ENCODE measurements around the gene IGSF6. TPM values are rescaled to one million over a fixed set of nuclear protein-coding genes. Genes with fewer than 3 reads are reported as not detected.
"Not testable (repeated sequence)": the region's sequence is repeated elsewhere in the genome, so short reads cannot be mapped to it uniquely, and the experiment has no call there.

IGSF6 gene
- total and polyA plus RNA-seq, 9 of the 15 experiments (the other 6 are each of a cell fraction or from before 2014, with no cell fraction given) = 0.07 TPM; not detected in 8

DNA sequence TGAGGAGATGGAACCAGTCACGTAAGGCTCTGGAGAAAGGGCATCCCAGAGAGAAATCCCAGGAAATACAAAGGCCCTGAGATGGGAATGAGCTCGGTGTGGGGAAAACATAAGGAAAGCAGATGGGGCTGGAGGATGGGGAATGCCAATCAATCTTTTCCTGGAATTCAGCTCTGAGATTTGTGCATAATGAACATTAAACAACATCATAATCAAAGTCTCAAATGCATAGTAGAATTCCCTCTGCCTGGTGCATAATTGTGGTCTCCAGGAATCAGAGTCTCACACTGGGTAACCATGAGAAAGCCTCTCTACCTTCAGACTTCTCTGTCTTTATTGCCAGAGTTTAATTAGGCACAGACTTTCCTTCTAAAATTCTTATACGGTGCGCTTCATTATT is 42.2 kb upstream of the IGSF6 start (continued):
- TF ChIP-seq RBM15 (IDR thresholded peaks at IDR 0.05; ENCODE audit: insufficient read depth, low read length) (no peak), SP2 (IDR thresholded peaks at IDR 0.05; ENCODE audit: extremely low read depth, low read depth, low read length, poor library complexity, severe bottlenecking) (no peak)

DNA sequence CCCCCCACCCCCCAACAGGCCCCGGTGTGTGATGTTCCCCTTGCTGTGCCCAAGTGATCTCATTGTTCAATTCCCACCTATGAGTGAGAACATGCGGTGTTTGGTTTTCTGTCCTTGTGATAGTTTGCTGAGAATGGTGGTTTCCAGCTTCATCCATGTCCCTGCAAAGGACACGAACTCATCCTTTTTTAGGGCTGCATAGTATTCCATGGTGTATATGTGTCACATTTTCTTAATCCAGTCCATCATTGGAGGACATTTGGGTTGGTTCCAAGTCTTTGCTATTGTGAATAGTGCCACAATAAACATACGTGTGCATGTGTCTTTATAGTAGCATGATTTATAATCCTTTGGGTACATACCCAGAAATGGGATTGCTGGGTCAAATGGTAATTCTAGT is 38.6 kb upstream of the IGSF6 start:
- not testable (repeated sequence) for H3K9me1 ChIP-seq (ENCODE audit: control insufficient read depth, insufficient read depth, low read length)

DNA sequence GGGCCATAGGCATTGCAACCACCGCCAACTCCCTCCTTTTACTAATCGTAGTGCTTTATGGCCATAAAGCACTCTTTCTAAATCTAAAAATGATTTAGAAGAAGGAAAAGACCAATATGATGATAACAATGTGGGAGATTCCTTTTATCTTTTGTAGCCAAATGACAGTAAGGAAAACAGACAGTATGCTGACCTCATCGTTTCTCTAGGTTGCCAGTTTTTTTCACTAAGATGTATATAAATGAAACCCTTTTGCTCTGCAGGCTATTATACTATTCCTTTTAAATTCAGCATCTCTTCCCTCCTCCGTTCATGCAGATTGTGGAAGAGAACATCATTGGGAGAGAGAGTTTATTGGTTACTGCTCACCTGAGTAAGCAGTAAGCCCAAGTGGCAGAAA is 36.7 kb upstream of the IGSF6 start:
- Histone ChIP-seq H3K27me3 (ENCODE audit: control insufficient read depth in 2 of 2, insufficient read depth in 2 of 2, low read length in 2 of 2) (no peaks in the 10 kb centered on the region; a peak in 1 of 5 replicates), H3K27ac (ENCODE audit: extremely low read depth, low read depth, low read length) (no peak overlapping the region), H3K4me2 (ENCODE audit: insufficient read depth, low read length) (no peak overlapping the region), H2AFZ (ENCODE audit: low read depth, low read length) (no peak overlapping the region), H3K36me3 (ENCODE audit: control insufficient read depth, insufficient read depth, low read length) (no peaks in the 10 kb centered on the region), H4K20me1 (replicated peaks; ENCODE audit: control insufficient read depth, insufficient read depth, low read length) (no peaks in the 10 kb centered on the region; the same call in 1 of the 2 replicates), H3K4me3 (no peak overlapping the region), H3K9me1 (ENCODE audit: control insufficient read depth, insufficient read depth, low read length) (no peaks in the 10 kb centered on the region), H3K9me3 (replicated peaks; ENCODE audit: control insufficient read depth, insufficient read depth, low read depth, low read length) (no peaks in the 10 kb centered on the region), H3K9ac (ENCODE audit: insufficient read depth in 1 of 2, low read depth in 2 of 2, low read length in 2 of 2) (no peak overlapping the region), H3K79me2 (ENCODE audit: control insufficient read depth, insufficient read depth, low read length) (no peaks in the 10 kb centered on the region), H3K4me1 (replicated peaks in 1 of 2; ENCODE audit: control insufficient read depth in 2 of 2, insufficient read depth in 2 of 2, low read length in 2 of 2) (no peaks in the 10 kb centered on the region)
- WGBS (ENCODE audit: insufficient coverage, low coverage, missing lambda C conversion rate) = 2% methylated on average over 4 of the region's 4 CpGs
- ATAC-seq (no peak), DNase-seq (ENCODE audit: extremely low read depth in 1 of 4, low spot score in 3 of 4) (no peak), FAIRE-seq (no peak)
- CTCF ChIA-PET (ENCODE audit: low intra/inter-chr PET ratio) = no interaction called here
- no TSS peak for BruUV-seq (replicated peaks)
- in situ Hi-C loops (cut with MboI) = no loop called here
- intact Hi-C loops (cut with micrococcal nuclease) = no loop called here
- POLR2A ChIA-PET = interaction anchor here (0.7 kb wide), 1 partner anchor 10 kb away, joined by 3 read pairs; no protein-coding TSS in a partner anchor
- TF ChIP-seq KDM1A (IDR thresholded peaks at IDR 0.05) (no peak), MAFG (tag; conservative IDR thresholded peaks at IDR 0.05) (peak; percentile 45; the same call in 1 of the 2 replicates), HMG20A (CRISPR knock-in tag; conservative IDR thresholded peaks at IDR 0.05) (no peak), ETV6 (IDR thresholded peaks at IDR 0.05; ENCODE audit: borderline replicate concordance in 1 of 2, low read depth in 2 of 2, low read length in 1 of 2) (no peak), ETV6 (CRISPR knock-in tag; IDR thresholded peaks at IDR 0.05; ENCODE audit: borderline replicate concordance) (no peak), NFYB (IDR thresholded peaks at IDR 0.05; ENCODE audit: extremely low read depth, insufficient read length) (no peak), NFXL1 (CRISPR knock-in tag; IDR thresholded peaks at IDR 0.05) (no peak), JUNB (CRISPR knock-in tag; conservative IDR thresholded peaks at IDR 0.05) (no peak)
- TF ChIP-seq, protein P1, sequence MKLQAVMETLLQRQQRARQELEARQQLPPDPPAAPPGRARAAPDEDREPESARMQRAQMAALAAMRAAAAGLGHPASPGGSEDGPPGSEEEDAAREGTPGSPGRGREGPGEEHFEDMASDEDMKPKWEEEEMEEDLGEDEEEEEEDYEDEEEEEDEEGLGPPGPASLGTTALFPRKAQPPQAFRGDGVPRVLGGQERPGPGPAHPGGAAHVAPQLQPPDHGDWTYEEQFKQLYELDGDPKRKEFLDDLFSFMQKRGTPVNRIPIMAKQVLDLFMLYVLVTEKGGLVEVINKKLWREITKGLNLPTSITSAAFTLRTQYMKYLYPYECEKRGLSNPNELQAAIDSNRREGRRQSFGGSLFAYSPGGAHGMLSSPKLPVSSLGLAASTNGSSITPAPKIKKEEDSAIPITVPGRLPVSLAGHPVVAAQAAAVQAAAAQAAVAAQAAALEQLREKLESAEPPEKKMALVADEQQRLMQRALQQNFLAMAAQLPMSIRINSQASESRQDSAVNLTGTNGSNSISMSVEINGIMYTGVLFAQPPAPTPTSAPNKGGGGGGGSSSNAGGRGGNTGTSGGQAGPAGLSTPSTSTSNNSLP (IDR thresholded peaks at IDR 0.05; ENCODE audit: borderline replicate concordance, low read depth, low read length) = no peak
- TF ChIP-seq, protein P2, sequence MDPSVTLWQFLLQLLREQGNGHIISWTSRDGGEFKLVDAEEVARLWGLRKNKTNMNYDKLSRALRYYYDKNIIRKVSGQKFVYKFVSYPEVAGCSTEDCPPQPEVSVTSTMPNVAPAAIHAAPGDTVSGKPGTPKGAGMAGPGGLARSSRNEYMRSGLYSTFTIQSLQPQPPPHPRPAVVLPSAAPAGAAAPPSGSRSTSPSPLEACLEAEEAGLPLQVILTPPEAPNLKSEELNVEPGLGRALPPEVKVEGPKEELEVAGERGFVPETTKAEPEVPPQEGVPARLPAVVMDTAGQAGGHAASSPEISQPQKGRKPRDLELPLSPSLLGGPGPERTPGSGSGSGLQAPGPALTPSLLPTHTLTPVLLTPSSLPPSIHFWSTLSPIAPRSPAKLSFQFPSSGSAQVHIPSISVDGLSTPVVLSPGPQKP (CRISPR knock-in tag; IDR thresholded peaks at IDR 0.05) = no peak

More for the DNA sequence above, 38.6 kb upstream of the IGSF6 start:
- H3K79me2 ChIP-seq (ENCODE audit: control insufficient read depth, insufficient read depth, low read length); H3K4me3 ChIP-seq; H2AFZ ChIP-seq (ENCODE audit: low read depth, low read length); H3K4me2 ChIP-seq (ENCODE audit: insufficient read depth, low read length); CTCF ChIA-PET (ENCODE audit: low intra/inter-chr PET ratio); DNase-seq (ENCODE audit: extremely low read depth in 1 of 4, low spot score in 3 of 4); in situ Hi-C loops (cut with MboI); BruUV-seq (replicated peaks); H3K9me3 ChIP-seq (replicated peaks; ENCODE audit: control insufficient read depth, insufficient read depth, low read depth, low read length); H3K27me3 ChIP-seq (ENCODE audit: control insufficient read depth in 2 of 2, insufficient read depth in 2 of 2, low read length in 2 of 2); H3K4me1 ChIP-seq (replicated peaks in 1 of 2; ENCODE audit: control insufficient read depth in 2 of 2, insufficient read depth in 2 of 2, low read length in 2 of 2); intact Hi-C loops (cut with micrococcal nuclease); FAIRE-seq; ATAC-seq; H3K36me3 ChIP-seq (ENCODE audit: control insufficient read depth, insufficient read depth, low read length); H3K9ac ChIP-seq (ENCODE audit: insufficient read depth in 1 of 2, low read depth in 2 of 2, low read length in 2 of 2); H4K20me1 ChIP-seq (replicated peaks; ENCODE audit: control insufficient read depth, insufficient read depth, low read length); H3K27ac ChIP-seq (ENCODE audit: extremely low read depth, low read depth, low read length): not testable (repeated sequence)
- POLR2A ChIA-PET = interaction anchor here (0.9 kb wide), 1 partner anchor 29 kb away, joined by 3 read pairs; no protein-coding TSS in a partner anchor
- peak; percentile 81 for TF ChIP-seq ZNF146 (CRISPR knock-in tag; IDR thresholded peaks at IDR 0.05; ENCODE audit: unreplicated experiment)
- 6% methylated on average over 3 of the region's 4 CpGs for WGBS (ENCODE audit: insufficient coverage, low coverage, missing lambda C conversion rate)
